ENCODE results near the gene AGAP3. TPM values are rescaled to one million over a fixed set of nuclear protein-coding genes. Genes with fewer than 3 reads are reported as not detected.

The AGAP3 gene
- total RNA-seq, 1 experiment from 2014 or later: 115 TPM

DNA sequence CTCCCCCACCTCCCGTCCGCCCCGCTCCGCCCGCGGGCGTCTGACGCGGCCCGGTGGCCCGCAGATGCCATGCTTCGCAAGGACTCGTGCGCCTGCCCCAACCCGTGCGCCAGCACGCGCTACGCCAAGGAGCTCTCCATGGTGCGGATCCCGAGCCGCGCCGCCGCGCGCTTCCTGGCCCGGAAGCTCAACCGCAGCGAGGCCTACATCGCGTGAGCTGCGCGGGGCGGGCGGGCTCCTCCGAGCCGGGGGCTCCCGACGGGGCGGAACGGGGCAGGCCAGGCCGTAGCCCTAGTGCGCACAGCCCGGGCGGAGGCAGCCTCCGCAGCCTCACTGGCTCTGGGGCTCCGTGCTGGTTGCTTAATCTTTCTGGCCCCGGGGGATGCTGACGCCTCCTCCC lies 35.2 kb upstream of the AGAP3 start:
- BruUV-seq (replicated peaks): no TSS peak
- ChIA-PET CTCF (interaction anchor here (0.7 kb wide), 1 partner anchor 176 kb away, joined by 3 read pairs; the partner anchor contains the start of gene ABCF2), POLR2A (ENCODE audit: low non-redundant PET) (no interaction called here)

DNA sequence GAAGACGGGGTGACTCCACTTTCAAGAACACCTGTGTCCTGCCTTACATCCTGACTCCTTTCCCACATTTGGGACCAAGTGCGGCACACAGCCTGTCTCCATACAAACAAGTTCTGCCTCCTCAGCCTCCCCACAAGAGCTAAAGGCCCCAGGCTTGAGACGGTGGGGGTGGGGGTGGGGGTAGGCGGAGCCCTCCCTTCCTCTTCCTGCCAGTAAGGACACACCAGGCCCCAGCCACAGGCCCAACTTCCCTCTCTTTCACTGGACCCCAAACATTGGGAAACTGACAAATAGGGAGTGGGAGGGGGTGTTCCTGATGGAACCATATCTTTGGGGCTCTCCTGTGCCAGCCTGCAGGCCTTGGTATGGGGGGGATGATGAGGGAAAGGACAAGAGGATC lies 33.2 kb upstream of the AGAP3 start:
- BruUV-seq (replicated peaks): no TSS peak
- CTCF ChIA-PET: no interaction called here
- no peak for TF ChIP-seq EZH2 (IDR thresholded peaks at IDR 0.05; ENCODE audit: borderline replicate concordance, low read depth, low read length, poor library complexity, severe bottlenecking)
- TF ChIP-seq, protein P1, sequence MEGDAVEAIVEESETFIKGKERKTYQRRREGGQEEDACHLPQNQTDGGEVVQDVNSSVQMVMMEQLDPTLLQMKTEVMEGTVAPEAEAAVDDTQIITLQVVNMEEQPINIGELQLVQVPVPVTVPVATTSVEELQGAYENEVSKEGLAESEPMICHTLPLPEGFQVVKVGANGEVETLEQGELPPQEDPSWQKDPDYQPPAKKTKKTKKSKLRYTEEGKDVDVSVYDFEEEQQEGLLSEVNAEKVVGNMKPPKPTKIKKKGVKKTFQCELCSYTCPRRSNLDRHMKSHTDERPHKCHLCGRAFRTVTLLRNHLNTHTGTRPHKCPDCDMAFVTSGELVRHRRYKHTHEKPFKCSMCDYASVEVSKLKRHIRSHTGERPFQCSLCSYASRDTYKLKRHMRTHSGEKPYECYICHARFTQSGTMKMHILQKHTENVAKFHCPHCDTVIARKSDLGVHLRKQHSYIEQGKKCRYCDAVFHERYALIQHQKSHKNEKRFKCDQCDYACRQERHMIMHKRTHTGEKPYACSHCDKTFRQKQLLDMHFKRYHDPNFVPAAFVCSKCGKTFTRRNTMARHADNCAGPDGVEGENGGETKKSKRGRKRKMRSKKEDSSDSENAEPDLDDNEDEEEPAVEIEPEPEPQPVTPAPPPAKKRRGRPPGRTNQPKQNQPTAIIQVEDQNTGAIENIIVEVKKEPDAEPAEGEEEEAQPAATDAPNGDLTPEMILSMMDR (conservative IDR thresholded peaks at IDR 0.05; ENCODE audit: low read depth, low read length): no peak
- H3K9me3 ChIP-seq (ENCODE audit: low read depth, low read length, poor library complexity, severe bottlenecking): no peaks in the 10 kb centered on the region
- H3K4me1 ChIP-seq (ENCODE audit: insufficient read depth, low read length, poor library complexity, severe bottlenecking): peaks cover 7% of the 10 kb centered on the region
- DNase-seq (ENCODE audit: low spot score): no peak
- no peak overlapping the region for H3K4me3 ChIP-seq (ENCODE audit: low read depth, low read length, poor library complexity, severe bottlenecking)
- H3K27ac ChIP-seq (ENCODE audit: low read depth, low read length, poor library complexity, severe bottlenecking): no peak overlapping the region
- no peaks in the 10 kb centered on the region for H3K27me3 ChIP-seq (replicated peaks; ENCODE audit: insufficient read depth, low read depth, low read length, poor library complexity)
- POLR2A ChIA-PET (ENCODE audit: low non-redundant PET): no interaction called here
- no peaks in the 10 kb centered on the region for H3K36me3 ChIP-seq (ENCODE audit: insufficient read depth, low read length, poor library complexity, severe bottlenecking)
- intact Hi-C loops (cut with micrococcal nuclease; ENCODE audit: unreplicated experiment): no loop called here

More for the DNA sequence above, 35.2 kb upstream of the AGAP3 start:
- peak; percentile 78 for DNase-seq (ENCODE audit: low spot score)
- Histone ChIP-seq H3K4me1 (ENCODE audit: insufficient read depth, low read length, poor library complexity, severe bottlenecking) (no peaks in the 10 kb centered on the region), H3K9me3 (ENCODE audit: low read depth, low read length, poor library complexity, severe bottlenecking) (no peaks in the 10 kb centered on the region), H3K4me3 (ENCODE audit: low read depth, low read length, poor library complexity, severe bottlenecking) (peak overlapping the region; percentile 27), H3K27ac (ENCODE audit: low read depth, low read length, poor library complexity, severe bottlenecking) (no peak overlapping the region), H3K27me3 (replicated peaks; ENCODE audit: insufficient read depth, low read depth, low read length, poor library complexity) (no peaks in the 10 kb centered on the region), H3K36me3 (ENCODE audit: insufficient read depth, low read length, poor library complexity, severe bottlenecking) (no peaks in the 10 kb centered on the region)
- intact Hi-C loops (cut with micrococcal nuclease; ENCODE audit: unreplicated experiment): no loop called here
- TF ChIP-seq, protein P1 (conservative IDR thresholded peaks at IDR 0.05; ENCODE audit: low read depth, low read length): no peak
- no peak for TF ChIP-seq EZH2 (IDR thresholded peaks at IDR 0.05; ENCODE audit: borderline replicate concordance, low read depth, low read length, poor library complexity, severe bottlenecking)

DNA sequence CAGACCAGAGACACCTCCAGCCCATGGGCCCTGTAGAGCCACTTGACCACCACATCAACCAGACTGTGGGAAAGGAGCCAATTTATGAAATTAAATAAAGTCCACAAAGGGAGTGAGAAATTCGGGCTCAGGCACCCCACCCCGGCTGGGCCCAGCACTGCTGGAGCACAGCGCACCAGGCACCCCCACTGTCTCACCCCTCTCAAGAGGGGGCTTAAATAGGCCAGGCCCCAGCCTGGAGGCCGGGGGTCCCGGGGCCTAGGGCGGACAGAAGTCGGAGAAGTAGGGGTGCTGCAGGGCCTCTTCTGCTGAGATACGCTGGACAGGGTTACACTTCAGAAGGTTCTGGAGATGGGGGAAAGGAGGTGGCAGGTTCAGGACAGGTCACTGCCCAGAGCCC lies 32.5 kb upstream of the AGAP3 start:
- intact Hi-C loops (cut with micrococcal nuclease; ENCODE audit: unreplicated experiment): no loop called here
- ChIA-PET POLR2A (ENCODE audit: low non-redundant PET) (no interaction called here), CTCF (no interaction called here)
- H3K27ac ChIP-seq (ENCODE audit: low read depth, low read length, poor library complexity, severe bottlenecking): no peak overlapping the region
- no peaks in the 10 kb centered on the region for H3K27me3 ChIP-seq (replicated peaks; ENCODE audit: insufficient read depth, low read depth, low read length, poor library complexity)
- no TSS peak for BruUV-seq (replicated peaks)
- TF ChIP-seq, protein P1 (conservative IDR thresholded peaks at IDR 0.05; ENCODE audit: low read depth, low read length): no peak
- no peak for TF ChIP-seq EZH2 (IDR thresholded peaks at IDR 0.05; ENCODE audit: borderline replicate concordance, low read depth, low read length, poor library complexity, severe bottlenecking)
- no peaks in the 10 kb centered on the region for H3K9me3 ChIP-seq (ENCODE audit: low read depth, low read length, poor library complexity, severe bottlenecking)
- H3K36me3 ChIP-seq (ENCODE audit: insufficient read depth, low read length, poor library complexity, severe bottlenecking): no peaks in the 10 kb centered on the region
- peaks cover 13% of the 10 kb centered on the region for H3K4me1 ChIP-seq (ENCODE audit: insufficient read depth, low read length, poor library complexity, severe bottlenecking)
- DNase-seq (ENCODE audit: low spot score): no peak
- no peak overlapping the region for H3K4me3 ChIP-seq (ENCODE audit: low read depth, low read length, poor library complexity, severe bottlenecking)
